ENCODE data around the gene BMP6.

DNA sequence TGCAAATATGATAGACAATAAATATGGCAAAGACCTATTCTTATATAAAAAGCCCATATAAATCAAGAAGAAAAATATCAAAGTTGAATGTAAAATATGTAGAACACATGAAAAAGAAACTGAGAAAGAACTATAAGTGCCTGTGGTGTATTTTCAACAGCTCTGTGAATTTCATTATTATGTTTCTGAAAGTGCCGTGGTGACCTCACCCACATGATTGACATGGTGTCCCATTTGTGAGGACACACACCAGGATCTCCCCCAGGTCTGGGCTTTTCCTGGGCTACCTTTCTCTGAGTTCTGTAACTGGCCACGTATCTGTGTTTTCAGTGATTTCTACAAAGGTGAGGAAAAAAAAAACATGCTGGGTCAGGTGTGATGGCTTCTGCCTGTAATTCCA lies 86.7 kb downstream of the BMP6 start:
- no peak for TF ChIP-seq EZH2 (IDR thresholded peaks at IDR 0.05; ENCODE audit: insufficient read depth, poor library complexity, severe bottlenecking)
- no peak for TF ChIP-seq EZH2phosphoT487 (IDR thresholded peaks at IDR 0.05; ENCODE audit: insufficient read depth, low read depth)
